Measurements from ENCODE around the gene CMSS1.

DNA sequence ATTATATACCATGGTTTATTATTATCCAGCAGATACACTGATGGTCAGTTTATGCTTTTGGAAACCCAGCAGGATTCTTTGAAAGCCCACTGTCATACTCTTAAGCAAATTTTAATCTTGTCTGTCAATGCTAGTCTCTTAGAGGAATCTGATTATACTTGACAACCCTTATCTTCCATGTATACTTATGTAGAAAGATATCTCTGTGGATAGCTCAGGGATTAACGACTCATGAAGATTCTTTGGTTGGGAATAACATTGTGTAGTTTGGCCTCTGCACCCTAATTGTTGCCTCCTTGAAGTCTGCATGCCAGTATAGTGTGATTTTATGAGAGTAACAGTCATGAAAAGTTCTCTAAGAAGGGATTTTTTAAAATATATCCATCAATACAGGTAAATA lies 263.6 kb downstream of the CMSS1 start:
- TF ChIP-seq ZNF292 (CRISPR knock-in tag; IDR thresholded peaks at IDR 0.05; ENCODE audit: borderline replicate concordance, low read depth) (no peak), EP300 (IDR thresholded peaks at IDR 0.05; ENCODE audit: low read depth in 2 of 2, low read length in 2 of 2) (no peak), EP300 (CRISPR knock-in tag; IDR thresholded peaks at IDR 0.05; ENCODE audit: borderline replicate concordance) (no peak), ZNF691 (CRISPR knock-in tag; IDR thresholded peaks at IDR 0.05; ENCODE audit: borderline replicate concordance, low read depth) (no peak)

Measured in HepG2 (cell line).